NCI-H460 (cell line): ENCODE measurements around the gene HACE1. TPM values are rescaled to one million over a fixed set of nuclear protein-coding genes. Genes with fewer than 3 reads are reported as not detected.
"Not testable (repeated sequence)": the region's sequence is repeated elsewhere in the genome, so short reads cannot be mapped to it uniquely, and the experiment has no call there.

Source experiments
- DNase-seq: peaks from one replicate; pipeline ENCODE4 v3.0.0-alpha.2; 2016; ENCODE audit warnings: low read depth; ENCODE audit errors: extremely low read depth
- total RNA-seq: library from RNA; depleted of rRNA; stranded (reverse); fragments of >200 nt; shearing (Covaris generic); gene quantifications from 2 replicates; pipeline ENCODE4 v1.2.3, GENCODE V29; 2014

The HACE1 gene
- total RNA-seq, 1 experiment from 2014 or later: 7.1 TPM

GRCh38 chr6:104836479-104837020 lies 23.2 kb downstream of the HACE1 start:
- DNase-seq: not testable (repeated sequence)

DNA sequence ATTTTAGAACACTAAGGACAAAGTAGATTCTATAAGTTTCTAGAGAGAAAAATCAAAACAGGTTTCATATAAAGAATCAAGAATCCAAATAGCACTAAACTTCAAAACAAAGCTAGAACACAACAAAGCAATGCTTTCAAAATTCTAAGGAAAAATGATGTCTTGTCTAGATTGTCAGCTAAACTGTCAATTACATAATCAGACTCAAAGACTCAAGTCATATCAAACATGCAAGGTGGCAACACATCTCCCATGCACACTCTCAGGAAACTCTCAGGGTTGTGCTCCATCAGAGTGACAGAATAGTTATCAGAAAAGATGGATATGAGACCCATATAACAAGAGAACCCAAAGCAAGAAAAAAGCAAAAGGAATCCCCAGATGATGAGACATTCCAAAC lies 23.9 kb downstream of the HACE1 start:
- no peak for DNase-seq

GRCh38 chr6:104829183-104829958 lies 30.3 kb downstream of the HACE1 start:
- DNase-seq: no peak

DNA sequence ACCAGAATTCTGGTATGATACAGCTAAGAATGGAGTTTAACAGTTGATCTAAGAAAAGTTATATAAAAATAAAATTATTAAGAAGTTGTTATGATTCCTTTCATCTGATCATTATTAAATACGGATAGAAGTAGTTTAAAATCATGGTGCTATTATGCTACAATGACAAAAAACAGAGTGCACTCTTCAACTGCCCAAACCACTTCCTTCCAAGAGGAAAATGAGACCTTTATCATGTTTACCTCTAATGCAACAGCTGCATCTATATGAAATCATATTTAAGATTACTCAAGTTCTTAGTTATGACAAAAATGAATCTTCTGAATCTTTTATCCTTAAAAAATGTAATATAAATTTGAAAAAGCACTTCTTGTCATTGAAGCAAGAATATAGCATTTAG lies 31.2 kb downstream of the HACE1 start:
- no peak for DNase-seq

- DNase-seq: not testable (repeated sequence)
Measured at GRCh38 chr6:104820820-104821219, 38.9 kb downstream of the HACE1 start.

GRCh38 chr6:104816125-104816524 lies 43.6 kb downstream of the HACE1 start:
- no peak for DNase-seq

DNA sequence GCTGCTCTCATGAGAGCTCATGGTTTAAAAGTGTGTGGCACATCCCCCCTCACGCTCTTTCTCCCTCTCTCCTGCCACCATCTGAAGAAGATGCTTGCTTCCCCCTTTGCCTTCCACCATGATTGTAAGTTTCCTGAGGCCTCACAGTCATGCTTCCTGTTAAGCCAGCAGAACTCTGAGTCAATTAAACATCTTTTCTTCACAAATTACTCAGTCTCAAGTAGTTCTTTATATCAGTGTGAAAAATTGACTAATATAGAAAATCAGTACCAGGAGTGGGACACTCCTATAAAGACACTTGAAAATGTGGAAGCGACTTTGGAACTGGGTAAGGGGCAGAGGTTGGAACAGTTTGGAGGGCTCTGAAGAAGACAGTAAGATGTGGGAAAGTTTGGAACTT lies 45.0 kb downstream of the HACE1 start:
- no peak for DNase-seq

- no peak for DNase-seq
Measured at GRCh38 chr6:104813552-104813951, 46.2 kb downstream of the HACE1 start.

DNA sequence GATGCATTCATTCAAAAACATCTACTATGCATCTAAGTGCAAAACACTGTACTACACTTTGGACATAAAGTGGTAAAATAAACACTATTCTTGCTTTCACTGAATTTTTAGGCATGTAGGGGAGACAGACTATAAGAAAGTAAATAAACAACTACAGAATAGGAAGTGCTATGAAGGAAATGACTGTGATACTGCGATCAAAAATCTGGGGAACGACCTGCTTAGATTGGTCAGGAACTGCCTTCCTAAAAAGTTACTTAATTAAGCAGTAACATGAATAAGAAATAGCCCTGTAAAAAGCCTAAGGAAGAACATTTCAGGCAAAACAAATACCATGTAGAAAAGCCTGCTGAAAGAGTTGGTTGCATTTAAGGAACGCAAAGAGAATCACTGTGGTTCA lies 50.6 kb downstream of the HACE1 start:
- DNase-seq: no peak

- DNase-seq: not testable (repeated sequence)
Measured at GRCh38 chr6:104805335-104805734, 54.4 kb downstream of the HACE1 start.

DNA sequence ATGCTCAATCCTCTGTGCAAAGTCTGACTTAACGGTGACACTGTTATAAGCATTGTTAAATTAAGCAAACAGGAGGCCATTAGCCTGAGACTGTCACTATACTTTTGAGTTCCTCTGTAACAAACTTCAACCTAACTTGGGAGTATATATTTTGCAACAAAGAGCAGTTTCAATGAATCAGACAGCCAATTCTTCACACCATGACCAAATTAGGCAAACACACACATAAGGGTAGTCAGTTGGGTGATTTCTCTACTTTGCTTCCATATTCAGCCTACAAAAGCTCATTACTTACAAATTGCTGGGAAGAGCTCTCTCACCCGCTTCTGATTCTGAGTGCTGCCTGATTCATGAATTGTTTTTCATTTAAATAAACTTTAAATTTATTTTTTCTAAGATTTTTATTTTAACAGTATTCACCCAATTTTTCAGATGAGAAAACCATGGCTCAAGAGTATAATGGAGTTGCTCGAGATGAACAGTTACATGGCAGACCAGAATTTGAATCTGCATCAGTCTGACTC lies 60.5 kb downstream of the HACE1 start:
- DNase-seq: no peak

DNA sequence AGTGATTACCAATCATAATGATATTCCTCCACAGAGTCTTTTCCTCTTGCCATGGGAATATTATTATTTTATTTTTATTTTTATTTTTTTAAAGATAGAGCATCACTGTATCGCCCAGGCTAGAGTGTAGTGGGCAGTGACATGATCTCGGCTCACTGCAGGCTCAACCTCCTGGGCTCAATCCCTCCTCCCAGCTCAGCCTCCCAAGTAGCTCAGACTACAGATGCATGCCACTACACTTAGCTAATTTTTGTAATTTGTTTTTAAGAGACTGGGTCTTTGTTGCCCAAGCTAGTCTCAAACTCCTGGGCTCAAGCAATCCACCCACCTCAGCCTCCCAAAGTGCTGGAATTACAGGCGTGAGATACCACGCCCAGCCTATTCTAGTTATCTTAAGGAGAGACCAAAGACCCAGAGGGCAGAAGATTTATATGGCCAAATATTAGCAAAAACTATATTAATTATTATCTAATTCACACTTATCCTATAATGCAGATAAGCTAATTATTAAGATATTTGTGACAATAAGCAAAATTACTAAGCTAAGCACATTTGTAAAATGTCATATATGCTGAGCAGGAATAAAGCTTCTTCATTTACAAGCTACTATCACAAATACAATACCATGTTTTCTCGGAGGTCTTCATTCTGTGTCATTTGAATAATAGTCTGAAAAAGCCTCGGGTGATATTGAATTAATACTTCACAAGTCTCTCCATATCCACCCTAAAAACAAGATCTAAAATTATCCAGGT lies 63.5 kb downstream of the HACE1 start:
- DNase-seq: no peak

DNA sequence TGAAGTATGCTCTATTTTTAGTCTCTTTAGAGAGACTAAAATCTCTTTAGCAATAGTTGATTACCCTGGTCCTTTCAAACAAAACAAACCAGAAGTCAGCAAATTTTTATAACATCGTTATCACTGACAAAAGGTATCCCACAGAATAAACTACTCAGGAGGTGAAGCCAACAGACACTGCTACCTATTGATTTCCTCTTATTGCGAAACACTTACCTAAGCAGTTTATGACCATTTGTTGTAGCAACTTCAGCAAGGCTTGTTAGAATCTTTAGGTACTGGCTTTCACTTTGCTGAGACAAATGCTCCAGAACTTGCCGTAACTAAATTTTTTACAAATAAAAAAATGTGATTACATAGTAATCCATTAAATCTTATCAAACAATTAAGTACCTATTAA lies 64.4 kb downstream of the HACE1 start:
- DNase-seq: no peak

GRCh38 chr6:104789770-104790190 lies 69.9 kb downstream of the HACE1 start:
- DNase-seq: peak; percentile 17

DNA sequence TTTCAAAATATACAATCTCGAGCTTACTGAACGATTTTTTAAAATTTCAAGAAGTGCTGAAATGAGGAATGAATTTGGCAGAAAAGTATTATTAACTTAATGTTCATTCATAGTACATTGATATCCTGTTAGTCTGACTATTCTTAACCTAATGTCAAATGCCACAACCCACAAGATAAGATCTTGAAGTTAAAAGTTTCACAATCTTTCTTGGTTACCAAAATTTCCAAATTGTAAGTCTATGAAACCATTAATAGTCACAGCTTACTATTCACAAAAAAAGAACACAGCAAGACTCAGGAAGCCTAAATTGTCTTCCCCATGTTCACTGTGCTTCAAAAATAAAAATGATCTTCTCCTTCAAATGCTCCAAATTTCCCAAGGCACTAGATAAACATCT lies 71.3 kb downstream of the HACE1 start:
- no peak for DNase-seq

DNA sequence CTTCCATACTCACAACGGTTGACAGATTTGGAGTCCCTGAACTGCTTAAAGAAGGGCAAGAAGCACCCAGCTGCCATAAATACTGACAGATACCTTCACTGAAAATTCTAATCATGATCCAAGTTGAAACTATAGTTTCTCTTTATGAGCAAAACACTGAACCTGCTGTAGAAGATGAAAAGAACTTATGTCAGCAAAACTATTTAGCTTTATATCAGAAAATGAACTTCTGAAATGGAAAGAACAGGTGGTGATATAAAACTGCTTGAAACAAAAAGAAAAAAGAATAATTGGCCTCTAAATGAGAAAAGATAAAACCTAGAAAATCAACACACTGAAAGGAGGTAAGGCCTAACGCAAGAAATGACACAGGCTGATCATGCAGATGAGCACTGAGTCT lies 72.4 kb downstream of the HACE1 start:
- DNase-seq: no peak

- DNase-seq: no peak
Measured at GRCh38 chr6:104784884-104785283, 74.8 kb downstream of the HACE1 start.

DNA sequence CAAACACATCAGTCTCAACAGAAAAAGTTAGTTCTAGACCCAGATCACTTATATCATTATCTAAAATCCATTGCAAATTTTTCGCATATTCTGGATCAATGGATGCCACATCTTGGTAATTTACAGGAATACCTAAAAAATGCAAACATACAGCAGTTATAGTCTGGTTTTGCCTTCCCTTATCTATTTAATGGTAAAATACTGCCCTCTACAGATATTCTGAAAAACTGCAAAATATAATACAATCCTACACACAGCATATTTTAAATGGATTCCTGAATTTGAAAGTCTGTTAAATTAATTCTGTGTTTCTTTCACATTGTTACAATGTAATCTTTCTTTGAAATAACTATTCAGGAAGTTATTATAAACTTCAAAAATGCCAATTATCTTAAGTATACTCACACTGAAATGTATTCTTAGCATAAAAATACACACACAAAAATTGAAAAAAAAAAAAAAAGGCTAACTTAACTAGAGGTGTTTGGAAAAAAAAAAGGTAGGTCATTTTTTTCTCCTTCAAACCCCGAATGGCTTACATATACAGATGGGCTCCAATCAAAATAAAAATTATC lies 88.4 kb downstream of the HACE1 start:
- peak; percentile 19 for DNase-seq

DNA sequence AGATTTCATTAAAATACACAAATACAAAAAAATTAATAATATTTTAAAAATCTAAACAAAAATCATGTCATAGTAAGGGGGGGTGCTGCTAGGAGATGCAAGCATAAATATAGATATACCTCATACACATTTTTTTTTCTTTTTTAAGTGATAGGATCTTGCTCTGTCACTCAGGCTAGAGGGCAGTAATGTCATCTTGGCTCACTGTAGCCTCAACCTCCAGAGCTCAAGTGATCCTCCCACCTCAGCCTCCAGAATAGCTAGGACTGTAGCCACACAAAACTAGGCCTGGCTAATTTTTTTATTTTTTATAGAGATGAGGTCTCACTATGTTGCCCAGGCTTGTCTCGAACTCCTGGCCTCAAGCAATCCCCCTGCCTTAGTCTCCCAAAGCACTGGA lies 90.8 kb downstream of the HACE1 start:
- no peak for DNase-seq

GRCh38 chr6:104766595-104766994 lies 93.1 kb downstream of the HACE1 start:
- no peak for DNase-seq

GRCh38 chr6:104754788-104755409 lies 104.8 kb downstream of the HACE1 start:
- no peak for DNase-seq
